ENCODE measurements around the gene NFATC1.
"Not testable (repeated sequence)": the region's sequence is repeated elsewhere in the genome, so short reads cannot be mapped to it uniquely, and the experiment has no call there.

NFATC1 gene

DNA sequence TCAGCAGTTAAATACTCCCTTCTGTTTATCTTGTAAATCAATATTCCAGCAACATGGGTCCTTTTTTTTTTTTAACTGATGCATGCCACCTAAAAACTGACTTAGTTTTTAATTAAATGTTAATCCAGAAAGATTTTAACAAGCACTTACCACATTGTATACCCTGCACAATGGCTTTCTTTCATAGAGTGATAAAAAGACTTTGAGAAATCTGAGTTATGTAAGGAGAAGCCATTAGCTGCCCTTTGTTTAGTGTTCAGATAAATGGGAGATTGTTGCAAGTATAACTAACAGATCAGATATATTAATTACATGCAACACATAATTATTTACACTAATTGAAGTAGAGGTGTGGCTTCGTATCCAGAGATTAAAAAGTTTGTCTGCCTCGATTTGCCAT is 22.7 kb upstream of the NFATC1 start:
- TF ChIP-seq, protein P1, sequence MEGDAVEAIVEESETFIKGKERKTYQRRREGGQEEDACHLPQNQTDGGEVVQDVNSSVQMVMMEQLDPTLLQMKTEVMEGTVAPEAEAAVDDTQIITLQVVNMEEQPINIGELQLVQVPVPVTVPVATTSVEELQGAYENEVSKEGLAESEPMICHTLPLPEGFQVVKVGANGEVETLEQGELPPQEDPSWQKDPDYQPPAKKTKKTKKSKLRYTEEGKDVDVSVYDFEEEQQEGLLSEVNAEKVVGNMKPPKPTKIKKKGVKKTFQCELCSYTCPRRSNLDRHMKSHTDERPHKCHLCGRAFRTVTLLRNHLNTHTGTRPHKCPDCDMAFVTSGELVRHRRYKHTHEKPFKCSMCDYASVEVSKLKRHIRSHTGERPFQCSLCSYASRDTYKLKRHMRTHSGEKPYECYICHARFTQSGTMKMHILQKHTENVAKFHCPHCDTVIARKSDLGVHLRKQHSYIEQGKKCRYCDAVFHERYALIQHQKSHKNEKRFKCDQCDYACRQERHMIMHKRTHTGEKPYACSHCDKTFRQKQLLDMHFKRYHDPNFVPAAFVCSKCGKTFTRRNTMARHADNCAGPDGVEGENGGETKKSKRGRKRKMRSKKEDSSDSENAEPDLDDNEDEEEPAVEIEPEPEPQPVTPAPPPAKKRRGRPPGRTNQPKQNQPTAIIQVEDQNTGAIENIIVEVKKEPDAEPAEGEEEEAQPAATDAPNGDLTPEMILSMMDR (IDR thresholded peaks at IDR 0.05; ENCODE audit: control extremely low read depth, extremely low read depth, low read depth, missing control alignments) = no peak
- ChIA-PET CTCF (interaction anchor here (1.2 kb wide), 2 partner anchors 60 to 155 kb away, joined by 3 read pairs; no protein-coding TSS in a partner anchor), POLR2A (no interaction called here)
- DNase-seq (ENCODE audit: extremely low spot score) = no peak

DNA sequence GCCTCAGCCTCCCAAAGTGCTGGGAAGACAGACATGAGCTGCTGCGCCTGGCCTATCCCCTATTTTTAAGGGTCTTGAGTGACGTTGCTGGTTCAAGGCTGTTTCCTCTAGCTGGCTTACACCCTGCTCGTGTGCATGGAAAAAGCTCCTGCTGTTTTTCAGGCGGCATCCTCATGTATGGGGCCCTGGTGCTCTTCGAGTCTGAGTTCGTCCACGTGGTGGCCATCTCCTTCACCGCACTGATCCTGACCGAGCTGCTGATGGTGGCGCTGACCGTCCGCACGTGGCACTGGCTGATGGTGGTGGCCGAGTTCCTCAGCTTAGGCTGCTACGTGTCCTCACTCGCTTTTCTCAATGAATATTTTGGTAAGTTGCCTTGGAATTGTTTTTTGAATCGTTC is 22.0 kb upstream of the NFATC1 start:
- CTCF ChIA-PET = interaction anchor here (0.7 to 8.5 kb wide), 3 partner anchors 14 to 268 kb away, joined by 3 to 78 read pairs (median 3); no protein-coding TSS in a partner anchor
- no peak for DNase-seq (ENCODE audit: extremely low spot score)
- POLR2A ChIA-PET = no interaction called here
- TF ChIP-seq, protein P1 (IDR thresholded peaks at IDR 0.05; ENCODE audit: control extremely low read depth, extremely low read depth, low read depth, missing control alignments) = no peak

DNA sequence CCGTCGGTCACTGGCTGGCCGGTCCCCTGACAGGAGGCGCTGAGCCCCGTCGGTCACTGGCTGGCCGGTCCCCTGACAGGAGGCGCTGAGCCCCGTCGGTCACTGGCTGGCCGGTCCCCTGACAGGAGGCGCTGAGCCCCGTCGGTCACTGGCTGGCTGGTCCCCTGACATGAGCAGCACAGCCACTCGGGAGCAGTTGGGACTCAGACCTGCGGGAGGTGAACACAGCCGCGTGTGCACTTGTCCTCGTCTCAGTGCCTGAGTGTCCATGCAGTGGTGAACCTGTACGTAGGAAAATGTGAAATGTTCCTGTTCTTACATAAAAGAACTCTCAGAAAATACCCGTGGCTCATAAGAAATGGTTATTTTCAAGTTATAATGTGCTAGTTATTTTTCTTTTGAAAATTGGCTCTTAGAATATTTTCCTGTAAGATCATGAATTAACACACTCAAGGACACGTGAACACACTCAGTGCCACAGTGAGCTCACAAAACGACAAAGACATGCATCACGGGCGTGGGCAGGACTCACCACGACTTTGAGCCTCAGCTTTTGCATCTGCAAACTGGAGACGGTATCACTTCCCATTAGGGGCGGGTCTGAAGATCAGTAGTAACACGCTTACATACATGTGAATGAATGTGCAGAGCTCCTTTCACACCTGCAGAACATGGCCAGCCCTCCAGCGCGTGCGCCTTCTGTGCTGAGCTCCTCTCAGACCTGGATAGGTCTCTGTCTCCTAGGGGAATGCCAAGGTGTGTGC is 21.1 kb upstream of the NFATC1 start:
- CTCF ChIA-PET = interaction anchor here (1.0 to 12.2 kb wide), 10 partner anchors 10 to 271 kb away, joined by 3 to 137 read pairs (median 4); no protein-coding TSS in a partner anchor
- POLR2A ChIA-PET = no interaction called here
- TF ChIP-seq, protein P1 (IDR thresholded peaks at IDR 0.05; ENCODE audit: control extremely low read depth, extremely low read depth, low read depth, missing control alignments) = no peak
- peak; percentile 75 for DNase-seq (ENCODE audit: extremely low spot score)

DNA sequence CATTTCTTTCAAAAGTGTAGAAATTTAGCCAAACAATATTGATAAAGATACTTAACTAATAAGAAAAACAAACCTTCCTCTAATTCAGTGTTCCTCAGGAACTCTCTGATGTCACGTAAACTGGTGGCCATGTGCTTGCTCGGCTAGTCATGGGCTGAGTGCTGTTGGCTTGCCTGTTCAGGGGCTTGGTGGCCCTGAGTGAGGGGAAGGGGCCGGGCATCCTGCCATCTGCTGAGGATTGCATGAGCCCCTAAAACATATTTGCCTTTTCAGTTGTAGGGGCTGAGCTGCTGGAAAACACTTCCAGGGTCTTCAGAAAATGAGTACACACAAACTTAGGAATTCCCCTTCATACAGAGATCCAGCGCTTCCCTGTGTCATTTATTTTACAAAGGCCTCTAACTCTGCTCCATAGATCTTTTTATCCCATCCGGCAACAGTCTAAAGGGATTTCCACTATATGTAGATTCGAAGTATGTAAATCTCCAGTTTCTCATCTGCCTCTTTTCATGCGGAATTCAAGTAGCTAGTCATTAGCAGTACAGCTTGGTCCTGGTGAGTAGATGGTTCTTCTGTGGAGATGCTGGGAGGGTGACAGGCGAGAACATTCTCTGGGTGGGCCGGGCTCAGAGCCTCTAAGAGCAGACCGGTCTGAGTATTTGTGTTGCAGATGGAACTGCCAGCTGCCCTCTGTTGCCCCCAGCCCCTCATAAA is 20.1 kb upstream of the NFATC1 start:
- TF ChIP-seq, protein P1 (IDR thresholded peaks at IDR 0.05; ENCODE audit: control extremely low read depth, extremely low read depth, low read depth, missing control alignments) = no peak
- ChIA-PET POLR2A (no interaction called here), CTCF (interaction anchor here (1.0 to 12.2 kb wide), 9 partner anchors 9 to 269 kb away, joined by 3 to 137 read pairs (median 5); no protein-coding TSS in a partner anchor)
- no peak for DNase-seq (ENCODE audit: extremely low spot score)

DNA sequence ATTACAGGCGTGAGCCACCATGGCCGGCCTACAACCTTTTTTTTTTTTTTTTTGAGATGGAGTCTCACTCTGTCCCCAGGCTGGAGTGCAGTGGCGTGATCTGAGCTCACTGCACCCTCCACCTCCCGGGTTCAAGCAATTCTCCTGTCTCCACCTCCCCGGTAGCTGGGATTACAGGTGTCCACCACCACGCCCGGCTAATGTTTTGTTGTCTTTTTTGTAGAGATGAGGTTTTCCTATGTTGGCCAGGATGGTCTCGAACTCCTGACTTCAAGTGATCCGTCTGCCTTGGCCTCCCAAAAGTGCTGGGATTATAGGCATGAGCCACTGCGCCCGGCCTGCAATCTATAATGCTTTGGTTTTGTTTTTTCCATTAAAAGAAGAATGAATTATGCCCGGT is 19.1 kb upstream of the NFATC1 start:
- CTCF ChIA-PET = interaction anchor here (1.3 to 12.2 kb wide), 6 partner anchors 12 to 265 kb away, joined by 3 to 137 read pairs (median 8); no protein-coding TSS in a partner anchor
- DNase-seq (ENCODE audit: extremely low spot score); POLR2A ChIA-PET: not testable (repeated sequence)

DNA sequence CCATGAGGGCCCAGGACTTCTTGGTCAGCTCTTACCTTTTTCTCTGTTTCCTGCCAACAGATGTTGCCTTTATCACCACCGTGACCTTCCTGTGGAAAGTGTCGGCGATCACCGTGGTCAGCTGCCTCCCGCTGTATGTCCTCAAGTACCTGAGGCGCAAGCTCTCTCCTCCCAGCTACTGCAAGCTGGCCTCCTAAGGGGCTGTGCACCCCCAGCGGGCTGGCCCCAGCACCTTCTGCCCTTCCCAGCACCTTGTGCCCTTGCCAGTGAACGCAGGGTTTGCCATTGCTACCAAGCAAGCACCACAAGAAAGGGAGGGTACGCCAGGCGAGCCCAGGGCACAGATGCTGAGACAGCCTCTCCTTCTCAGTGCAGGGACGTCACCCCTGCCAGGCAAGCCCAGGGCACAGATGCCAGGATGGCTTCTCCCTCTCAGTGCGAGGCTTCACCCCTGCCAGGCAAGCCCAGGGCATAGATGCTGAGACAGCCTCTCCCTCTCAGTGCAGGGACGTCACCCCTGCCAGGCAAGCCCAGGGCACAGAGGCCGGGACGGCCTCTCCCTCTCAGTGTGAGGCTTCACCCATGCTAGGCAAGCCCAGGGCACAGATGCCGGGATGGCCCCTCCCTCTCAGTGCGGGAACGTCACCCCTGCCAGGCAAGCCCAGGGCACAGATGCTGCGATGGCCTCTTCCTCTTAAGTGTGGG is 18.4 kb upstream of the NFATC1 start:
- TF ChIP-seq, protein P1 (IDR thresholded peaks at IDR 0.05; ENCODE audit: control extremely low read depth, extremely low read depth, low read depth, missing control alignments) = no peak
- ChIA-PET POLR2A (no interaction called here), CTCF (interaction anchor here (0.7 to 12.2 kb wide), 11 partner anchors 11 to 264 kb away, joined by 3 to 137 read pairs (median 10); no protein-coding TSS in a partner anchor)
- no peak for DNase-seq (ENCODE audit: extremely low spot score)

Data from GM10248 (cell line).